Pancreas (tissue), 10 donors: ENCODE data around the gene ECHDC3. TPM values are rescaled to one million over a fixed set of nuclear protein-coding genes. Genes with fewer than 3 reads are reported as not detected.
A peak's percentile ranks its signal among the peaks of the same experiment; 100 is the strongest.

Experiments
- ATAC-seq, 4 donors: fragments of 200-7000 bp; cut with Tn5 transposase; one replicate each; pipeline versions ENCODE4 v1.8.0 to v1.9.1; 2020; ENCODE audit warnings: mild to moderate bottlenecking in 4 of 4, moderate library complexity in 4 of 4
- DNase-seq, 6 donors: peaks; one replicate each; pipeline ENCODE4 v3.0.0-alpha.2; 2020
- FAIRE-seq: peaks from 2 replicates; lab custom pipeline; 2012; peaks lifted over from hg19 to GRCh38; lab: Jason Lieb, UNC
- H3K27ac ChIP-seq, 4 donors: fragments of 200-600 bp; sonication (generic); 1 replicate in 3 of 4; 2 replicates in 1 of 4; pipeline versions ENCODE4 v1.5.0 to v1.8.0; 2020
- H3K27me3 ChIP-seq, 4 donors: fragments of 200-600 bp; one replicate each; pipeline ENCODE4 v1.8.0; 2021
- H3K36me3 ChIP-seq, 3 donors: fragments of 200-600 bp; sonication (generic) in 1 of 3; one replicate each; pipeline versions ENCODE4 v1.5.0 to v1.8.0; 2020 to 2021
- H3K4me1 ChIP-seq, 3 donors: fragments of 200-600 bp; one replicate each; pipeline ENCODE4 v1.8.0; 2021
- H3K4me3 ChIP-seq, 4 donors: fragments of 200-600 bp; sonication (generic) in 2 of 4; one replicate each; pipeline versions ENCODE4 v1.5.0 to v1.8.0; 2020 to 2021
- H3K9me3 ChIP-seq, 4 donors: fragments of 200-600 bp; one replicate each; pipeline ENCODE4 v1.8.0; 2021
- CTCF ChIP-seq, 4 donors: fragments of 200-600 bp; sonication (generic) in 3 of 4; IDR thresholded peaks; one replicate each; pipeline versions ENCODE4 v1.5.0 to v1.8.0; 2021; ENCODE audit warnings: antibody characterized with exemption in 4 of 4
- WGBS, 2 donors: extraction: QIAGEN DNeasy Blood & Tissue Kit; methylation state at CpG; one replicate each; pipeline ENCODE4 v1.1.7; 2013; 5-methylcytosine and 5-hydroxymethylcytosine counted together
- intact Hi-C, 3 donors: fragments of 100-400 bp; cut with DNase I; formaldehyde crosslinking; loops; one replicate each; pipeline versions ENCODE4 v1.11.1 to v1.14.2; 2022
- polyA plus RNA-seq, 2 donors: library from polyadenylated mRNA; stranded (reverse); fragments of 200-250 nt; gene quantifications; one replicate each; pipeline ENCODE4 v1.2.3, GENCODE V29; 2013
- total RNA-seq, 6 donors: library from RNA; stranded (reverse); fragmentation: NEBNext Ultra II Directional in 4 of 6; extraction: Animal tissue kit (Norgen Biotek cat#: 25700) in 4 of 6; gene quantifications; one replicate each; pipeline versions ENCODE4 v1.2.1 to v1.2.4, GENCODE V29; 2021 to 2023
- donor health status: healthy with polysubstance abuse.
- donor health status: DM: no; HTN: no; CAD: no; lungs with moderate emphysema.
- donor health status: DM: no; HTN: no; CAD: no.
- donor health status: control.
- donor health status: control.
- donor health status: Bipolar disorder and iron deficiency.
- donor health status: DM: yes; HTN: yes; CAD: no.
- donor health status: DM: no; HTN: no; CAD: no.
- donor health status: DM: no; HTN: no; CAD: no.
- donor health status: DM: yes; HTN: yes; CAD: no.

Gene ECHDC3
- 10 to 100 TPM; 12.3 to 19.6 (median 16.6) TPM for total RNA-seq
- polyA plus RNA-seq, result 10 to 100 TPM in 1 of 2 donors, 1 to 10 TPM in 1; 9.7 to 18.8 TPM

- FAIRE-seq (no peak), DNase-seq (peak; percentile 67 to 91 (median 83)), ATAC-seq (peak; percentile 88 to 92 (median 89))
- peak within 1 kb of the TSS; percentile 73 to 80 (median 78) for H3K27ac ChIP-seq
- 0 to 1% methylated on average over 67 to 93 of the region's 93 CpGs for WGBS, 2 donors
- intact Hi-C loops, result no loop called here
- no peak for TF ChIP-seq CTCF (IDR thresholded peaks at IDR 0.05)
- H3K4me3 ChIP-seq, result peak within 1 kb of the TSS; percentile 58 to 76 (median 66)
- peaks cover 0 to 13% (median 3%) of the 10 kb centered on the region in 3 donors for H3K4me1 ChIP-seq
- H3K9me3 ChIP-seq, result no peaks in the 10 kb centered on the region
- no peaks in the 10 kb centered on the region for H3K36me3 ChIP-seq
- H3K27me3 ChIP-seq, result no peaks in the 10 kb centered on the region
Measured at GRCh38 chr10:11742009-11742778, at the start of gene ECHDC3. Gene ECHDC3, plus strand, starts transcription at chr10:11742382. Its CDS starts 195 bp downstream, at chr10:11742577.

- FAIRE-seq (no peak), ATAC-seq (no peak), DNase-seq (no peak)
- Histone ChIP-seq H3K9me3 (no peaks in the 10 kb centered on the region), H3K36me3 (no peaks in the 10 kb centered on the region), H3K27ac (no peak overlapping the region), H3K27me3 (no peaks in the 10 kb centered on the region), H3K4me3 (no peak overlapping the region), H3K4me1 (peaks cover 0 to 3% (median 0%) of the 10 kb centered on the region in 3 donors)
- WGBS, 2 donors, result 94 to 96% methylated on average over 7 of the region's 7 CpGs
- TF ChIP-seq CTCF (IDR thresholded peaks at IDR 0.05), result no peak
- intact Hi-C loops, result no loop called here
Measured at GRCh38 chr10:11693376-11693775, 48.8 kb upstream of the ECHDC3 start.

GRCh38 chr10:11695779-11696178, 46.4 kb upstream of the ECHDC3 start:
- 84 to 92% methylated on average over 2 of the region's 2 CpGs for WGBS, 2 donors

GRCh38 chr10:11697718-11698527, 44.3 kb upstream of the ECHDC3 start:
- FAIRE-seq (no peak), DNase-seq (no peak)
- intact Hi-C loops, result no loop called here

More at GRCh38 chr10:11695779-11696178, 46.4 kb upstream of the ECHDC3 start:
- Histone ChIP-seq H3K27ac (no peak overlapping the region), H3K27me3 (no peaks in the 10 kb centered on the region), H3K4me3 (no peak overlapping the region), H3K36me3 (no peaks in the 10 kb centered on the region), H3K9me3 (no peaks in the 10 kb centered on the region), H3K4me1 (peaks cover 0 to 9% (median 0%) of the 10 kb centered on the region in 3 donors)
- no peak for FAIRE-seq
- no peak for DNase-seq
- intact Hi-C loops, result no loop called here
- no peak for ATAC-seq
- no peak for TF ChIP-seq CTCF (IDR thresholded peaks at IDR 0.05)

More at GRCh38 chr10:11697718-11698527, 44.3 kb upstream of the ECHDC3 start:
- Histone ChIP-seq H3K4me3 (no peak overlapping the region), H3K27ac (no peak overlapping the region), H3K36me3 (no peaks in the 10 kb centered on the region), H3K4me1 (peaks cover 0 to 9% (median 0%) of the 10 kb centered on the region in 3 donors), H3K27me3 (no peaks in the 10 kb centered on the region), H3K9me3 (no peaks in the 10 kb centered on the region)
- peak in 2 of 4 donors; percentile 13 to 52 for ATAC-seq
- WGBS, 2 donors, result 65 to 73% methylated on average over 6 of the region's 6 CpGs
- no peak for TF ChIP-seq CTCF (IDR thresholded peaks at IDR 0.05)
